Motor neuron (in vitro differentiated cells): ENCODE measurements around the gene PIK3R6. TPM values are rescaled to one million over a fixed set of nuclear protein-coding genes. Genes with fewer than 3 reads are reported as not detected.

Source experiments
- ATAC-seq, 8 experiments: fragments of 200-7000 bp; cut with Tn5 transposase; replicated peaks in 6 of 8; 2 replicates each; pipeline ENCODE4 v1.8.0; 2021; ENCODE audit warnings: mild to moderate bottlenecking in 8 of 8, moderate library complexity in 8 of 8
- H3K27ac ChIP-seq, 2 donors: fragments of 250-450 bp; sonication (Bioruptor Pico); 2 replicates each; pipeline ENCODE4 v1.9.0; 2021; ENCODE audit warnings: antibody characterized with exemption in 2 of 2, mild to moderate bottlenecking in 2 of 2, moderate library complexity in 1 of 2
- H3K4me1 ChIP-seq, 2 donors: fragments of 250-450 bp; sonication (Bioruptor Pico); replicated peaks in 1 of 2; 2 replicates each; pipeline ENCODE4 v1.6.1; 2021; ENCODE audit warnings: antibody characterized with exemption in 2 of 2, mild to moderate bottlenecking in 2 of 2, moderate library complexity in 1 of 2
- H3K4me3 ChIP-seq, 5 donors: fragments of 250-450 bp; sonication (Bioruptor Pico); 2 replicates each; pipeline ENCODE4 v1.9.0; 2021; ENCODE audit warnings: antibody characterized with exemption in 5 of 5, mild to moderate bottlenecking in 5 of 5, moderate library complexity in 4 of 5
- WGBS, 10 experiments: fragments of 450-650 bp; shearing (Covaris generic); methylation state at CpG; one replicate each; pipeline ENCODE4 v1.0.0; 2022; 5-methylcytosine and 5-hydroxymethylcytosine counted together
- in situ Hi-C, 9 experiments: fragments of 400-800 bp; cut with MboI; loops; one replicate each; pipeline ENCODE4 v1.15.0; 2021; ENCODE audit warnings: low sequenced_read_pairs in 9 of 9, low pct_unique_long_range_greater_than_20kb in 2 of 9; ENCODE audit not compliant: unreplicated experiment in 9 of 9
- total RNA-seq, 8 experiments: library from RNA; unstranded; fragments of 300-600 nt; gene quantifications; 2 replicates each; pipeline versions ENCODE4 v1.2.3 to v1.2.4, GENCODE V29; 2022

Gene PIK3R6
- total RNA-seq, 8 experiments from 2014 or later, result 0.04 to 0.19 (median 0.14) TPM; not detected in 5

GRCh38 chr17:8836821-8837562, 30.5 kb downstream of the PIK3R6 start:
- in situ Hi-C loops, result no loop called here
- peak in 2 of 8 experiments; percentile 16 to 91 for ATAC-seq
- Histone ChIP-seq H3K4me3 (no peak overlapping the region), H3K4me1 (no peaks in the 10 kb centered on the region), H3K27ac (no peak overlapping the region)
- WGBS, 10 experiments, result 0 to 100% (median 80%) methylated on average over 1 to 2 of the region's 15 CpGs; no CpG with 5 or more reads in 5 of the 10 experiments

DNA sequence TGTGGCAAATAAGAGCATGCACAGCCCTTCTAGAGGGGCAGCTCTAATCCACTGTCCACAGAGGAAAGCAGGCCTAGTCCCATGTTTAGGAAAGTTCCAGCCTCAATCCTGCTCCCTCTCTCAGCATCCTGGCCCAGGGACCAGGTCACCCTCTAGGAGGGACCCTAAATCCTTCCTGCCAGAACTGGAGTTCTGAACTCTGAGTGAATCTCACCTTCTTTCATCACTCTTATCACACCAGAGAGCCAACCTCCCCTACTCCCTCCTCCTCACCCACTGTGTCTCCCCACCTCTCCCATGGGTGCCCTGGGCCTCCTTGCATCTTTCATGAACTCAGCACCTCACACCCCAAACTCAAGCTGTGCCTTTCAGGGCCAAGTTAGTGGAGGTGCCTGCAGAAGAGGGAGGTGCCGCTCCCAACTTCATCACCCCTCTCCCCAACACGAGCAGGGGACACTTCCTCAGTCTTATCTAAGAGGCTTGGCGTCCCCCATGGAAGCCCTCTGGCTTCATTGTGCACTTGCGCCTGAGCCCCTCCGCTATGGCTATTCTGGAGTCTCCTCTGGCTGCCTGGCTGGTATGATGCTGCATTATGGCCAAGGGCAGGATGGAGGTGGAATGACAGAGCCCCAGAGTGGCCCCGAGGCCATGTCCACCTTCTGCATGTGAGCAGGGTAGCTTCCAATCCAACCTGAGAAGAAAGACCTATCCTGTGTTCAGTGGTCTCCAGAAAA, 31.7 kb downstream of the PIK3R6 start:
- in situ Hi-C loops, result no loop called here
- H3K4me1 ChIP-seq, result no peaks in the 10 kb centered on the region
- H3K27ac ChIP-seq, result no peak overlapping the region
- ATAC-seq, result no peak
- WGBS, 10 experiments, result 48 to 100% (median 84%) methylated on average over 3 to 4 of the region's 6 CpGs; no CpG with 5 or more reads in 4 of the 10 experiments
- H3K4me3 ChIP-seq, result no peak overlapping the region

- no peak for ATAC-seq
- in situ Hi-C loops, result no loop called here
- H3K4me1 ChIP-seq, result no peaks in the 10 kb centered on the region
- WGBS, 10 experiments, result 79 to 100% (median 88%) methylated on average over 1 to 6 of the region's 14 CpGs; no CpG with 5 or more reads in 6 of the 10 experiments
- no peak overlapping the region for H3K27ac ChIP-seq
- H3K4me3 ChIP-seq, result no peak overlapping the region
Observed at GRCh38 chr17:8835106-8835505, 32.4 kb downstream of the PIK3R6 start.

GRCh38 chr17:8832711-8833352, 34.6 kb downstream of the PIK3R6 start:
- H3K4me1 ChIP-seq, result no peaks in the 10 kb centered on the region
- H3K4me3 ChIP-seq, result no peak overlapping the region
- in situ Hi-C loops, result no loop called here
- no peak overlapping the region for H3K27ac ChIP-seq
- 53 to 100% (median 92%) methylated on average over 1 to 11 of the region's 33 CpGs; no CpG with 5 or more reads in 5 of the 10 experiments for WGBS, 10 experiments
- peak in 2 of 8 experiments; percentile 25 to 26 for ATAC-seq

DNA sequence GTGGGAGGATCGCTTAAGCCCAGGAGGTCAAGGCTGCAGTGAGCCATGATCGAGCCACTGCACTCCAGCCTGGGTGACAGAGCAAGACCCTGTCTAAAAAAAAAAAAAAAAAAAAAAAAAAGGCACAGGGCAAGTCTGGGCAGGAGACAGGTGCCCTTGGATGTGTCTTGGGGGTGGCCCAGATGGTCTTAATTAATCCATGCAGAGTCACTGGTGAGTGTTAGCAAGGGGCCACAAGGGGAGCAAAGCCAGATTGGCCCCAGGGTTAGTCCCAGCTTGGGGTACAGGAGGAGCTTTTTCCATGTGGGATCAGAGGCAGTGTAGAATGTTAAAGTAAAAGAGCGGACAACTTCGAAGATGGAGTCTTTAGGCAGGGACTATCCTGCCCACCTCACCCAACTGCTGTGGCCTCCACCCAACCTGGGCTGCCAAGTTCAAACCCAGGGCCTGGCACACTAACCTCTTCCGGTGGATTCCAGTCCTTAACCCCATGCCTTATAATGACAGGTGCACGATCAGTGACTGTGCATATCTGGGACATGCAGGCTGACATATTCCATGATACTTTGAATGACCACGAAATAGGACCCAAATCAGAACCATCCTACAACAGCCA, 36.1 kb downstream of the PIK3R6 start:
- no peak for ATAC-seq
- no peak overlapping the region for H3K27ac ChIP-seq
- in situ Hi-C loops, result no loop called here
- WGBS, 10 experiments, result 33 to 100% (median 100%) methylated on average over 1 to 4 of the region's 7 CpGs; no CpG with 5 or more reads in 2 of the 10 experiments
- no peaks in the 10 kb centered on the region for H3K4me1 ChIP-seq
- no peak overlapping the region for H3K4me3 ChIP-seq

DNA sequence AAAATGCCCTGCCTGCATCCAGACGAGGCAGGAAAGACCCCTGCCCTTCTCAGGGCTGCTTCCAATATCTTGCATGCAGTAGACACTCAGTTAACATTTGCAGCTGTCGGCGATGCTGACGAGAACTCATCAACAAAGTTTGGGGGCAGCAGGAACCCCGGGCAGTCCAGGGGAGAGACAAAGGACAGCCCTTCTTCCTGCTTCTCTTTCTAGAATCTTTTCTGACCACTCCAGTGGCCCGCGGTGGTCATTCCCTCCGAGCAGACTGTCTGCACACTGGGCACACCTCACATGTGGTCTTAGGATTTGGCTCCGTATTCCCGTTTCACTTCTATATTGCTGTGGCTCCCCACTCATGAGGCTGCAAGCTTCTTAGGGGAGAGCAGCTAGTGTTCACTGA, 37.3 kb downstream of the PIK3R6 start:
- Histone ChIP-seq H3K27ac (no peak overlapping the region), H3K4me3 (no peak overlapping the region), H3K4me1 (no peaks in the 10 kb centered on the region)
- in situ Hi-C loops, result no loop called here
- no peak for ATAC-seq
- 0 to 93% (median 68%) methylated on average over 1 to 5 of the region's 10 CpGs; no CpG with 5 or more reads in 3 of the 10 experiments for WGBS, 10 experiments

GRCh38 chr17:8829036-8829941, 38.2 kb downstream of the PIK3R6 start:
- in situ Hi-C loops, result no loop called here
- WGBS, 10 experiments, result 40 to 89% (median 67%) methylated on average over 1 to 6 of the region's 16 CpGs; no CpG with 5 or more reads in 4 of the 10 experiments
- Histone ChIP-seq H3K4me1 (no peaks in the 10 kb centered on the region), H3K27ac (no peak overlapping the region), H3K4me3 (no peak overlapping the region)
- ATAC-seq, result no peak

GRCh38 chr17:8828517-8828875, 39.0 kb downstream of the PIK3R6 start:
- Histone ChIP-seq H3K4me3 (no peak overlapping the region), H3K4me1 (no peaks in the 10 kb centered on the region), H3K27ac (no peak overlapping the region)
- no CpG with 5 or more reads among the region's 20 CpGs for WGBS, 10 experiments
- ATAC-seq, result no peak
- in situ Hi-C loops, result no loop called here

DNA sequence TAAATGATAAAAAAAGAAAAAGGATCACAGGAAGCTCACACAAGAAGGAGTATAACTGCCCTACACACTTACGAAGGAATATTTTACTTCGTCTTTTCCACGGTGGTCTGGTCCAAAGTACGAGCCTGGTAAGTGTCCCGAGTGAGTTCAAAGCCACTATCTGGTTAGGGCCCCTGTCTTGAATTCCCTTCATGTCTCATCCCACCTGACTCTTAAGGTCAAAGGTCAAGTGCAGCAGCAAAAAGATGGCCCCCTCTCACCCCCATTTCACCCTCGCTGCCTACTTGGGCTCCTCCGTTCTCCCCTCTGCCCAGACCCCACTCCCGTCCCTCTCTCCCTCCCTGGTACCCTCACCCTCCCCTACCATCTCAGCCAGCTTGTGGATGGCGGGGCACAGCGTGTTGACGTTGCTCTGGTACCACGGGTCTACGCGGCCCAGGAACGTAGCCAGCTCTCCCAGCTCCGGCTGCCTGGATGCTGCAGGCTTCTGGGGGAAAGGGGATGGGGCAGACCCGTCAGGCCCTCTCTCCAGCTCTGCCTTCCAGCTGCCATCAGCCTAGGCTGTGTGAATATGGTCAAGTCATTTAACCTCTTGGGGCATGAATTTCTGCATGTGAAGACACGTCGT, 40.6 kb downstream of the PIK3R6 start:
- 40 to 90% (median 69%) methylated on average over 2 to 14 of the region's 19 CpGs; no CpG with 5 or more reads in 3 of the 10 experiments for WGBS, 10 experiments
- in situ Hi-C loops, result no loop called here
- Histone ChIP-seq H3K27ac (no peak overlapping the region), H3K4me3 (no peak overlapping the region), H3K4me1 (no peaks in the 10 kb centered on the region)
- peak in 1 of 8 experiments; percentile 35 for ATAC-seq

DNA sequence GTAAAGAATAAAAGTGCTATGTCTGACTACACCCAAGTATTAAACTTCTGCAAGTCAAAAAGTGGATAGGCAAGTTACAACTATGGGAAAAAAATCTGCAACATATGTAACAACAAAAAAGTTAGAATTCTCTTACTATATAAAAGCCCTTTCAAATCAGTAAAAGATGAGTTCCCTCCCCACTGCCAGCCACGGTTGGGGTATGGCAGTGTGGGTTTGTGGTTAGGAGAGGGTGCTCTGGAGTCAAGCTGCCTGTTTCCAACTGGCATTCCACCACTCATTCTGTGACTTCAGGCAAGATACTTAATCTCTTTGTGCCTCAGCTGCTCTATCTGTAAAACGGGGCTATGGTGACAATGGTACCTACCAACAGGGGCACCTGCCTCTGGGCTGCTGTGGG, 41.7 kb downstream of the PIK3R6 start:
- 0 to 82% (median 80%) methylated on average over 1 to 2 of the region's 2 CpGs; no CpG with 5 or more reads in 2 of the 10 experiments for WGBS, 10 experiments
- H3K4me1 ChIP-seq, result no peaks in the 10 kb centered on the region
- no peak overlapping the region for H3K27ac ChIP-seq
- no peak overlapping the region for H3K4me3 ChIP-seq
- no peak for ATAC-seq
- in situ Hi-C loops, result no loop called here

DNA sequence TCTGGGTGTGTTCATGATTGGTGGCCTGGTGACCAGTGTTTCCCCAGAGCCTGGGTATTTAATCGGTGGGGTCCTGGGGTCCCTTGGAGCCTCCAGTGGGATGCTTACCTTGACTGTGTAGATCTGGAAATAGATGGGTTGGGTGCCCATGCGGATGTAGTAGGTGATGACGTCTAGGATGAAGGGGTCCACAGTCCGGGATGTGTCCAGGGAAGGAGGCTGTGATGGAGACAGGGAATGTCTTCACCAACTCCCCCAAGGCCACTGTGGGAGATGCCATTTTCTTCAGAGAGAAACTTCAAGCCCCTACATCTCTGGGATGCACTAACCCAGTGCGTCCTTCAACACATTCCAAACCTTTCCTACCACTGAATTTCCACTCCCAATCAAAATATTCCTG, 44.2 kb downstream of the PIK3R6 start:
- H3K27ac ChIP-seq, result no peak overlapping the region
- WGBS, 10 experiments, result 60 to 89% (median 83%) methylated on average over 1 to 3 of the region's 5 CpGs; no CpG with 5 or more reads in 5 of the 10 experiments
- no peak for ATAC-seq
- in situ Hi-C loops, result no loop called here
- H3K4me3 ChIP-seq, result no peak overlapping the region
- no peaks in the 10 kb centered on the region for H3K4me1 ChIP-seq
